ENCODE data around the gene HYAL1.
A peak's percentile ranks its signal among the peaks of the same experiment; 100 is the strongest.

Gene HYAL1

GRCh38 chr3:50340448-50341329, 37.3 kb upstream of the HYAL1 start, which contains the start of gene RASSF1:
TSS of gene RASSF1 (minus strand) at chr3:50340836. CDS start at chr3:50340805, 31 bp downstream.
- peak within 1 kb of the TSS; percentile 96 for H3K4me3 Mint-ChIP-seq
- H3K36me3 Mint-ChIP-seq (ENCODE audit: low read depth), result peaks cover 41% of the 10 kb centered on the region
- H3K4me1 Mint-ChIP-seq (ENCODE audit: low read depth), result peaks cover 42% of the 10 kb centered on the region
- H3K27me3 Mint-ChIP-seq (ENCODE audit: low read depth), result no peaks in the 10 kb centered on the region
- DNase-seq (ENCODE audit: low spot score), result peak; percentile 82
- no peaks in the 10 kb centered on the region for H3K9me3 Mint-ChIP-seq
- H3K27ac Mint-ChIP-seq, result peak within 1 kb of the TSS; percentile 97

DNA sequence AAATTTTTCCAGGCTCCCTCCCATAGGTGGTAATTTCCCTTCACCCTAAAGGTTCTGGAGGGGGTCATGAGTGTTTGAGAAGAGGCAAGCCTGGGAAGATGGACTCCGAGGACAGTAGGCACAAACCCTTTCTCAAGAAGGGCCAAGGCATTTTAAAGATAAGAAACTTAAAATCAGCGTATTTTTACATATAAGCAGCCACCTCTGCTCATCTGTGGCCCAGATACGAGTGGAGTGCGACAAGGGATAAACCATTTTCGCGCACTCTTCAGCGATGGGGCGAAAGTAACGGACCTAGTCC, 36.7 kb upstream of the HYAL1 start:
- peak overlapping the region; percentile 97 for H3K27ac Mint-ChIP-seq
- H3K27me3 Mint-ChIP-seq (ENCODE audit: low read depth), result no peaks in the 10 kb centered on the region
- H3K36me3 Mint-ChIP-seq (ENCODE audit: low read depth), result peaks cover 46% of the 10 kb centered on the region
- H3K4me3 Mint-ChIP-seq, result peak overlapping the region; percentile 96
- DNase-seq (ENCODE audit: low spot score), result no peak
- no peaks in the 10 kb centered on the region for H3K9me3 Mint-ChIP-seq
- peaks cover 47% of the 10 kb centered on the region for H3K4me1 Mint-ChIP-seq (ENCODE audit: low read depth)

DNA sequence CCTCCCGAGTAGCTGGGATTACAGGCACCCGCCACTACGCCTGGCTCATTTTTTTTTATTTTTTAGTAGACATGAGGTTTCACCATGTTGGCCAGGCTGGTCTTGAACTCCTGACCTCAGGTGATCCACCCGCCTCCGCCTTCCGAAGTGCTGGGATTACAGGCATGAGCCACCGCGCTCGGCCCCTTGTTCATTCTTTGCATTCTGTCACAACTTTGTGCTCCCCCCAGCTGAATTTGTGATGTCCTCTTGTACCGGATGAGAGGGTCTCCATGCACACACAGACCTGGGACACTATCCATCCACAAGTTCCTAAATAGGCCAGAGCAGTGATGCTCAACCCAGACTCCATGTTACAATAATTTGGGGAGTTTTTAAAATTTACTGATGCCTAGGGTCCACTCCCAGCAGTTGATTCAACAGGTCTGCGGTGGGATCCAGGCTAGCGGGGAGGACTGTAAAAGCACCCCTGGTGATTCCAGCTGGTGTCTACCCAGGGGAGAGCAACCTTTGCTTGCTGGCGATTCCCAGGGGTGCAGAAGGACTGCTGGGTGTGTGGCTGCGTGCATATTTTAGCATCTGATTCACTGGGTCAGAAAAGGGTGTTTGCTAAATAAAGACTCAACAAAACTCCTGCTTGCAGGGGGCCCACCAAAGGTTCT, 36.2 kb upstream of the HYAL1 start:
- Mint-ChIP-seq H3K27ac (peak overlapping the region; percentile 97), H3K36me3 (ENCODE audit: low read depth) (peaks cover 50% of the 10 kb centered on the region), H3K27me3 (ENCODE audit: low read depth) (no peaks in the 10 kb centered on the region), H3K4me3 (peak overlapping the region; percentile 96), H3K4me1 (ENCODE audit: low read depth) (peaks cover 46% of the 10 kb centered on the region), H3K9me3 (no peaks in the 10 kb centered on the region)
- no peak for DNase-seq (ENCODE audit: low spot score)

- H3K36me3 Mint-ChIP-seq (ENCODE audit: low read depth), result peaks cover 57% of the 10 kb centered on the region
- H3K9me3 Mint-ChIP-seq, result no peaks in the 10 kb centered on the region
- peak overlapping the region; percentile 97 for H3K27ac Mint-ChIP-seq
- peak overlapping the region; percentile 96 for H3K4me3 Mint-ChIP-seq
- H3K27me3 Mint-ChIP-seq (ENCODE audit: low read depth), result no peaks in the 10 kb centered on the region
- H3K4me1 Mint-ChIP-seq (ENCODE audit: low read depth), result peaks cover 51% of the 10 kb centered on the region
- DNase-seq (ENCODE audit: low spot score), result no peak
These were observed 35.6 kb upstream of the HYAL1 start for GRCh38 chr3:50338965-50339364.

DNA sequence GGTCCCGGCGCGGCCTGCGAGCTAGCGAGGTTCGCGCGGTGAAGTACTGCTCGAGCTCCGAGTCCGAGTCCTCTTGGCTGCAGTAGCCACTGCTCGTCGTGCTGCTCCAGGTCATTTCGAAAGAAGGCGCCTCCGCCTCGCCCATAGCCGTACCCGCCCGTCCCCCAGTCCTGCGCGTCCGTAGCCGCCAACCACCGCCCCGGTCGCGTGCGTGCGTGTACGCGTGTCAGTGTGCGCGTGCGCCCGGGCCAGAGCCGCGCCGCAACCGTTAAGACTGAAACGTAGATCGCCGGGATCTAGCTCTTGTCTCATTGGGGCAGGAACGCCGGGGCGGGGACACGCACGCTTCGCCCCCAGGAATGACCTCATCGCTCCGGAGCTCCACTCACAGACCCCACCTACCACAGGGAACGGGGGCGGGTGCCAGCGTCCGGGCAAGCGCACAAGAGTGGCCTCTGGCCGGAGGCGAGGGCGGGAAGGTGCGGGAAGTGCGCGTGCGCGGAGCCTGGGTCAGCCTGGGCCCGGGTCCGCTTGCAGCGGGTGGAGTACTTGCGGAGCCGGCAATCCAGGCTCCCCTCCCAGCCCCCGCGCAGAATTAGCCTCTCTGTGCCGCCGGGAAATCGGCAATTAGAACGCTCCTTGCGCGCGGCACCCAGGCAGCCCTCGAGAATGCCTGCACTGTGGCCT, 33.9 kb upstream of the HYAL1 start:
- no peaks in the 10 kb centered on the region for H3K9me3 Mint-ChIP-seq
- H3K36me3 Mint-ChIP-seq (ENCODE audit: low read depth), result peaks cover 68% of the 10 kb centered on the region
- peaks cover 48% of the 10 kb centered on the region for H3K4me1 Mint-ChIP-seq (ENCODE audit: low read depth)
- peak; percentile 99 for DNase-seq (ENCODE audit: low spot score)
- peak overlapping the region; percentile 97 for H3K27ac Mint-ChIP-seq
- H3K27me3 Mint-ChIP-seq (ENCODE audit: low read depth), result no peaks in the 10 kb centered on the region
- peak overlapping the region; percentile 96 for H3K4me3 Mint-ChIP-seq

GRCh38 chr3:50336452-50337174, 33.2 kb upstream of the HYAL1 start:
- peak overlapping the region; percentile 97 for H3K27ac Mint-ChIP-seq
- H3K4me3 Mint-ChIP-seq, result peak overlapping the region; percentile 96
- peaks cover 74% of the 10 kb centered on the region for H3K36me3 Mint-ChIP-seq (ENCODE audit: low read depth)
- no peak for DNase-seq (ENCODE audit: low spot score)
- no peaks in the 10 kb centered on the region for H3K27me3 Mint-ChIP-seq (ENCODE audit: low read depth)
- peaks cover 42% of the 10 kb centered on the region for H3K4me1 Mint-ChIP-seq (ENCODE audit: low read depth)
- H3K9me3 Mint-ChIP-seq, result no peaks in the 10 kb centered on the region

DNA sequence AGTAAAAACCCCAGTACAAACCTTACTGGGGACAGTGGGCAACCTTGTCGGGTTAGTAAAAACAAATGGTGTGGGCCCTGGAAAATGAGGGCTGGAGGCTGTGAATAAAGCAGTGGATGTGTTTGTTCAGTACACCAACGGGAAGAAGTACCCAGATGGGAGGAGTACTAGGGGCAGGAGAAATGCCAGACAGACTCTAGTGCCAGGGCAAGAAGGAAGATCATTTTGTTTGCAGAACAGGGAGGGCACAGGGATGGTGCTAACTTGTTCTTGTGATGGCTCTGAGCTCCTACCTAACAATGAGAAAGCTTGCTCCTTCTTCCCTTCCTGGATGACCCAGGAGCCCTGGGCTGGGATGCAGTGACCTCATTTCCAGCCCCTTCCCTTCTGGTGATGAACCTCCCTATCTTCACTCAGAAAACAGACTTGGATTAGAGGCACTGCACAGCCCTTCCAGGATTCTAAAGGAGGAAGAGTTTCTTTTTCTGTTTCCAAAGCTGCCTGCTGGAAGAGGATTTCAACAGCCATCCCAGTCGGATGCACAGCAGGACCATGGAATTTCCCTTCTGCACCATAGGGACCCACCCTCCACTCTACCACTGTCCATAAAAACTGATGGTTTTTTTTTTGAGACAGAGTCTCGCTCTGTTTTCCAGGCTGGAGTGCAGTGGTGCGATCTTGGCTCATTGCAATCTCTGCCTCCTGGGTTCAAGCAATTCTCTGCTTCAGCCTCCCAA, 31.1 kb upstream of the HYAL1 start:
- no peak for DNase-seq (ENCODE audit: low spot score)
- no peaks in the 10 kb centered on the region for H3K27me3 Mint-ChIP-seq (ENCODE audit: low read depth)
- H3K27ac Mint-ChIP-seq, result peak overlapping the region; percentile 85
- no peaks in the 10 kb centered on the region for H3K9me3 Mint-ChIP-seq
- peak overlapping the region; percentile 68 for H3K4me3 Mint-ChIP-seq
- H3K4me1 Mint-ChIP-seq (ENCODE audit: low read depth), result peaks cover 34% of the 10 kb centered on the region
- peaks cover 84% of the 10 kb centered on the region for H3K36me3 Mint-ChIP-seq (ENCODE audit: low read depth)

DNA sequence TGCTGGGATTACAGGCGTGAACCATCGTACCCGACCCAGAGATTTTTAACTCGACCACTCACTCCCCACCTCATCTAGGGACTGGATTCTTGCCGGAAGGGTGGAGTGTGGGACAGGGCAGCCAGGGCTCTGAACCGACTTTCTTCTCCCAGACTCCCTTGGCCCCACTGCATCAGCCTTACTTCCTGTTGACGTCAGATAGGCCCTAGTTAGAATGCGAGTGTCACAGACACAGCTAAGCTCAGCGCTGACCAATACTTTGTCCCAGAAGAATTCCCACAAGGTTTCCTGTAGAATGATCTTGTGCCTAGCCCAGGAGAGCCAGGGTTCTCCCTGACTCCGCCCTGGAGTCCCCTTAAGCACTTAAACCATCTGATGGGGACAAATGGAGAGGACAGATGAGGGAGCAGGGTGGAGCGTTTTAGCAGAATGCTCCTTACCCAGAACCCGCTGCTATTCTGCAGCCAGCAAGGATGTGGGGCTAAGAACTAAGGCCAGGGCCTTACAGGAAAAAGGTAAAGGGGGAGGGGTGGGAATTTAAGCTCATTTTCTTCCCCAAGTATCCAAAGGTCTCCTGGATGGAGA, 30.5 kb upstream of the HYAL1 start:
- peak overlapping the region; percentile 68 for H3K4me3 Mint-ChIP-seq
- H3K27ac Mint-ChIP-seq, result peak overlapping the region; percentile 85
- H3K9me3 Mint-ChIP-seq, result no peaks in the 10 kb centered on the region
- H3K4me1 Mint-ChIP-seq (ENCODE audit: low read depth), result peaks cover 31% of the 10 kb centered on the region
- H3K27me3 Mint-ChIP-seq (ENCODE audit: low read depth), result no peaks in the 10 kb centered on the region
- peaks cover 79% of the 10 kb centered on the region for H3K36me3 Mint-ChIP-seq (ENCODE audit: low read depth)
- no peak for DNase-seq (ENCODE audit: low spot score)

DNA sequence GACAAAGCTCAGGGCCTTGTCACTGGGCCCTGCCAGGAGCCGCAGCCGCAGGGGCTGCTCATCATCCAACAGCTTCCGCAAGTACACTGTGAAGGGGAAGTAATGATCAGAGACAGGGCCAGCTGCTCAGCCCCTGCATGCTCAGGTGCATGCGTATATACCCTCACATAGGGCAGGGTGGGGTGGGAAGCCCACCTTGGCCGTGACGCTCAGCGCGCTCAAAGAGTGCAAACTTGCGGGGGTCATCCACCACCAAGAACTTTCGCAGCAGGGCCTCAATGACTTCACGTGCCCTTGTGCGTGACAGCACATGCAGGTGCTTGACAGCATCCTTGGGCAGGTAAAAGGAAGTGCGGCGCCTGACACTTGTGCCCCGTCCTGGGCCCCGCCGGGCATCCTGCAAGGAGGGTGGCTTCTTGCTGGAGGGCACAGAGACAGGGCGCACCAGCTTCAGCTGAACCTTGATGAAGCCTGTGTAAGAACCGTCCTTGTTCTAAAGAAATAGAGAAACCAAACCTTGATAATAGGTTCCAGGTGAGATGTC, 28.1 kb upstream of the HYAL1 start:
- H3K36me3 Mint-ChIP-seq (ENCODE audit: low read depth), result peaks cover 64% of the 10 kb centered on the region
- no peak overlapping the region for H3K4me3 Mint-ChIP-seq
- no peaks in the 10 kb centered on the region for H3K27me3 Mint-ChIP-seq (ENCODE audit: low read depth)
- H3K9me3 Mint-ChIP-seq, result no peaks in the 10 kb centered on the region
- DNase-seq (ENCODE audit: low spot score), result no peak
- H3K27ac Mint-ChIP-seq, result no peak overlapping the region
- H3K4me1 Mint-ChIP-seq (ENCODE audit: low read depth), result peaks cover 36% of the 10 kb centered on the region

DNA sequence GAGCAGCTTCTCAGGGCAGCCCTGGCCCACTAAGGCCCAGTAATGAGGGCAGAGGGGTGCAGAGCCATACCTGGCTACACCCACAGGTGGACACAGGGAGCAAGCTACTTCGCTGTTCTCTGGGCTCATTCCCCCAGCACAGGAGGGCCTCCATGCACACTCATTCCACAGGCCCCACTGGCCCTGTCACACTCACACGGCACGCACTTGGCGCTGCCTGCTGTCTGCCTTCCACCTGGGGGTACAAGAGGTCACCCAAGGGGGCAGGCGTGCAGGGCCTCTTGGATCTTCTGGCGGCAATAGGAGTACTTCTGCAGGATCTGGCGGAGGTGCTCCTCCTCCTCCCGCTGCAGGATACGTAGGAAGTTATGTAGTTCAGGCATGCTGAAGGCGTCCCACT, 27.0 kb upstream of the HYAL1 start:
- H3K4me1 Mint-ChIP-seq (ENCODE audit: low read depth), result peaks cover 28% of the 10 kb centered on the region
- H3K27me3 Mint-ChIP-seq (ENCODE audit: low read depth), result no peaks in the 10 kb centered on the region
- H3K27ac Mint-ChIP-seq, result no peak overlapping the region
- no peak for DNase-seq (ENCODE audit: low spot score)
- no peak overlapping the region for H3K4me3 Mint-ChIP-seq
- H3K36me3 Mint-ChIP-seq (ENCODE audit: low read depth), result peaks cover 53% of the 10 kb centered on the region
- no peaks in the 10 kb centered on the region for H3K9me3 Mint-ChIP-seq

- peaks cover 36% of the 10 kb centered on the region for H3K36me3 Mint-ChIP-seq (ENCODE audit: low read depth)
- H3K27ac Mint-ChIP-seq, result peak within 1 kb of the TSS; percentile 89
- peak within 1 kb of the TSS; percentile 90 for H3K4me3 Mint-ChIP-seq
- no peaks in the 10 kb centered on the region for H3K27me3 Mint-ChIP-seq (ENCODE audit: low read depth)
- peaks cover 12% of the 10 kb centered on the region for H3K4me1 Mint-ChIP-seq (ENCODE audit: low read depth)
- no peaks in the 10 kb centered on the region for H3K9me3 Mint-ChIP-seq
- peak; percentile 95 for DNase-seq (ENCODE audit: low spot score)
These were observed 24.7 kb upstream of the HYAL1 start, which contains the start of gene TUSC2 for GRCh38 chr3:50327943-50328691. TSS of gene TUSC2 (minus strand) at chr3:50328223. CDS start at chr3:50328099, 124 bp downstream.

DNA sequence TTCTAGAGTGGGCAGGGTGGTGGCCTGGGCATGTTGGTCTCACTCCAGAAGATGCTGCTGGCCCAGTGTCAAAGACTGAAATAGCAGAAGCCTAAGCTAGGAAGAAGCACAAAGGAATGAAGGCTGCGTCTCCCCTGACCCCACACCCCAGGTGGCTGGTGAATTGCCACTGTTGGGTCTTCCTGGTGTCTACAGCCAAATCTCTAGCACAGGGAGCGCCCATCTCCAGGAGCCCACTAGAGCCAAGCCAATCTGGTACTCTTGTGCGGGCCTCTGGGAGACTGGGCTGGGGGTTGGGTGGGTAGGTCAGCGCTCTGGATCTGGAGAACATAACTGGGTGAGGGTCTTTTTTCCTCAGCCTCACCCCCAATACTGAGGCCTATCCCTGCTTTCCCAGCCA, 23.8 kb upstream of the HYAL1 start:
- no peaks in the 10 kb centered on the region for H3K27me3 Mint-ChIP-seq (ENCODE audit: low read depth)
- no peak for DNase-seq (ENCODE audit: low spot score)

More for the DNA sequence above, 23.8 kb upstream of the HYAL1 start:
- H3K27ac Mint-ChIP-seq, result peak overlapping the region; percentile 69
- H3K36me3 Mint-ChIP-seq (ENCODE audit: low read depth), result peaks cover 29% of the 10 kb centered on the region
- peak overlapping the region; percentile 90 for H3K4me3 Mint-ChIP-seq
- no peaks in the 10 kb centered on the region for H3K9me3 Mint-ChIP-seq
- peaks cover 12% of the 10 kb centered on the region for H3K4me1 Mint-ChIP-seq (ENCODE audit: low read depth)

Measured in T-helper 2 cell treated with Interferon-gamma antibody and Interleukin-4, amounts not matched to agents 5 μg/mL and 100 μg/mL, for 36 hours (primary cell).